Upper lobe of right lung (tissue), 1 donor: Measurements from ENCODE around the gene PIGN. TPM values are rescaled to one million over a fixed set of nuclear protein-coding genes. Genes with fewer than 3 reads are reported as not detected.

Experiments used
- ATAC-seq: fragments of 200-7000 bp; cut with Tn5 transposase; one replicate; pipeline ENCODE4 v1.9.1; 2020; ENCODE audit warnings: mild to moderate bottlenecking, moderate library complexity
- DNase-seq: peaks from one replicate; pipeline ENCODE4 v3.0.0-alpha.2; 2020
- H3K27ac ChIP-seq: fragments of 200-600 bp; one replicate; pipeline ENCODE4 v1.8.0; 2022
- H3K27me3 ChIP-seq: fragments of 200-600 bp; one replicate; pipeline ENCODE4 v1.8.0; 2022; ENCODE audit warnings: mild to moderate bottlenecking
- H3K36me3 ChIP-seq: fragments of 200-600 bp; one replicate; pipeline ENCODE4 v1.8.0; 2022
- H3K4me1 ChIP-seq: fragments of 200-600 bp; one replicate; pipeline ENCODE4 v1.8.0; 2022
- H3K4me3 ChIP-seq: fragments of 200-600 bp; one replicate; pipeline ENCODE4 v1.8.0; 2022; ENCODE audit warnings: mild to moderate bottlenecking
- H3K9me3 ChIP-seq: fragments of 200-600 bp; one replicate; pipeline ENCODE4 v1.8.0; 2022
- intact Hi-C: fragments of 100-400 bp; cut with DNase I; formaldehyde crosslinking; loops from one replicate; pipeline ENCODE4 v1.11.0; 2022
- total RNA-seq: library from RNA; stranded (reverse); fragmentation: NEBNext Ultra II Directional; extraction: Animal tissue kit (Norgen Biotek cat#: 25700); gene quantifications from one replicate; pipeline ENCODE4 v1.2.1, GENCODE V29; 2021
- TF ChIP-seq, protein P1 (sequence below): fragments of 200-600 bp; IDR thresholded peaks from one replicate; pipeline ENCODE4 v1.8.0; 2022; ENCODE audit warnings: antibody characterized with exemption
- donor health status: DM: no; HTN: yes; CAD: no; lungs with severe emphysema.

The PIGN gene
- total RNA-seq, 1 donor from 2014 or later: 25.2 TPM

- Histone ChIP-seq H3K4me1 (peaks cover 15% of the 10 kb centered on the region), H3K4me3 (no peak overlapping the region), H3K27ac (no peak overlapping the region), H3K9me3 (no peaks in the 10 kb centered on the region), H3K27me3 (no peaks in the 10 kb centered on the region), H3K36me3 (no peaks in the 10 kb centered on the region)
- intact Hi-C loops: no loop called here
- no peak for ATAC-seq
- TF ChIP-seq, protein P1, sequence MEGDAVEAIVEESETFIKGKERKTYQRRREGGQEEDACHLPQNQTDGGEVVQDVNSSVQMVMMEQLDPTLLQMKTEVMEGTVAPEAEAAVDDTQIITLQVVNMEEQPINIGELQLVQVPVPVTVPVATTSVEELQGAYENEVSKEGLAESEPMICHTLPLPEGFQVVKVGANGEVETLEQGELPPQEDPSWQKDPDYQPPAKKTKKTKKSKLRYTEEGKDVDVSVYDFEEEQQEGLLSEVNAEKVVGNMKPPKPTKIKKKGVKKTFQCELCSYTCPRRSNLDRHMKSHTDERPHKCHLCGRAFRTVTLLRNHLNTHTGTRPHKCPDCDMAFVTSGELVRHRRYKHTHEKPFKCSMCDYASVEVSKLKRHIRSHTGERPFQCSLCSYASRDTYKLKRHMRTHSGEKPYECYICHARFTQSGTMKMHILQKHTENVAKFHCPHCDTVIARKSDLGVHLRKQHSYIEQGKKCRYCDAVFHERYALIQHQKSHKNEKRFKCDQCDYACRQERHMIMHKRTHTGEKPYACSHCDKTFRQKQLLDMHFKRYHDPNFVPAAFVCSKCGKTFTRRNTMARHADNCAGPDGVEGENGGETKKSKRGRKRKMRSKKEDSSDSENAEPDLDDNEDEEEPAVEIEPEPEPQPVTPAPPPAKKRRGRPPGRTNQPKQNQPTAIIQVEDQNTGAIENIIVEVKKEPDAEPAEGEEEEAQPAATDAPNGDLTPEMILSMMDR: no peak
- DNase-seq: no peak
Measured at GRCh38 chr18:61992285-61992684, 194.6 kb downstream of the PIGN start.

DNA sequence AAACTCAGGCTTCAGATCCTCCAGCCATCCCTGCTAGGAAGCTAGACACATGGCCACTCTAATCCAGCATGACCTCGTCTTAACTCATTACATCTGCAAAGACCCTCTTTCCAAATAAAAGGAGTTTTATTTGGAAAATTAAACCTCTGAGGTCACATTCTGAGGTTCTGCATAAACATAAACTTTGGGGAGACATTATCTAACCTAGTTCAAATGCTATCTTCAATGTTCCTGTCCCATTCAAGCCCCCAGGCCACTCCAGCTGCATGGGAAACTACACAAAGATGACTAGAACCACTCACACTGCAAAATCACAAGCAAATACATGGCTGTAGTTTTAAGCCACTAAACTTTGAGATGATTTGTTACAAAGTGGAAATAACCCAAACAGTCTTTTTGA is 195.0 kb downstream of the PIGN start:
- Histone ChIP-seq H3K27me3 (no peaks in the 10 kb centered on the region), H3K4me1 (peaks cover 15% of the 10 kb centered on the region), H3K9me3 (no peaks in the 10 kb centered on the region), H3K36me3 (no peaks in the 10 kb centered on the region), H3K27ac (no peak overlapping the region), H3K4me3 (no peak overlapping the region)
- ATAC-seq: no peak
- intact Hi-C loops: no loop called here
- TF ChIP-seq, protein P1: no peak
- no peak for DNase-seq

GRCh38 chr18:61991201-61991600 is 195.7 kb downstream of the PIGN start:
- H3K9me3 ChIP-seq: no peaks in the 10 kb centered on the region
- no peak overlapping the region for H3K4me3 ChIP-seq
- TF ChIP-seq, protein P1: no peak
- intact Hi-C loops: no loop called here
- no peak overlapping the region for H3K27ac ChIP-seq
- H3K4me1 ChIP-seq: peaks cover 15% of the 10 kb centered on the region
- DNase-seq: no peak
- no peaks in the 10 kb centered on the region for H3K27me3 ChIP-seq
- no peaks in the 10 kb centered on the region for H3K36me3 ChIP-seq
- no peak for ATAC-seq

Other genes with a start within 250 kb of the PIGN start
- gene RELCH, start 199 bp upstream of the PIGN start, total RNA-seq: 30.0 TPM
- 2.5 TPM for gene TNFRSF11A, start 138.3 kb upstream of the PIGN start, total RNA-seq